GM23338 (cell line): ENCODE data around the gene RPS6KA5. TPM values are rescaled to one million over a fixed set of nuclear protein-coding genes. Genes with fewer than 3 reads are reported as not detected.
"Not testable (repeated sequence)": the region's sequence is repeated elsewhere in the genome, so short reads cannot be mapped to it uniquely, and the experiment has no call there.

Source experiments
- ATAC-seq: fragments of 200-7000 bp; cut with Tn5 transposase; 3 replicates; pipeline ENCODE4 v1.9.1; 2020
- DNase-seq: peaks from one replicate; pipeline ENCODE4 v3.0.0-alpha.2; 2015; ENCODE audit warnings: low spot score
- H2AFZ ChIP-seq: fragments of 200-600 bp; sonication (generic); 2 replicates; pipeline ENCODE4 v1.8.0; 2016; ENCODE audit warnings: antibody characterized with exemption, mild to moderate bottlenecking, moderate library complexity
- H3F3A ChIP-seq: fragments of 200-600 bp; sonication (generic); replicated peaks from 2 replicates; pipeline ENCODE4 v1.8.0; 2017; ENCODE audit warnings: antibody characterized with exemption, mixed run types, low read depth
- H3K27ac ChIP-seq: fragments of 200-600 bp; sonication (generic); 2 replicates; pipeline ENCODE4 v1.6.1; 2016; ENCODE audit warnings: low read depth
- H3K27me3 ChIP-seq: fragments of 200-600 bp; sonication (generic); 2 replicates; pipeline ENCODE4 v1.8.0; 2016; ENCODE audit warnings: mild to moderate bottlenecking, mixed run types, moderate library complexity; ENCODE audit not compliant: insufficient read depth
- H3K36me3 ChIP-seq: fragments of 200-600 bp; sonication (generic); 2 replicates; pipeline ENCODE4 v1.8.0; 2016; ENCODE audit warnings: mild to moderate bottlenecking; ENCODE audit not compliant: insufficient read depth
- H3K4me1 ChIP-seq: fragments of 200-600 bp; sonication (generic); 2 replicates; pipeline ENCODE4 v1.8.0; 2016; ENCODE audit warnings: mild to moderate bottlenecking, moderate library complexity; ENCODE audit not compliant: insufficient read depth
- H3K4me2 ChIP-seq: fragments of 200-600 bp; sonication (generic); 2 replicates; pipeline ENCODE4 v1.7.1; 2017; ENCODE audit warnings: mixed run types
- H3K4me3 ChIP-seq: fragments of 200-600 bp; sonication (generic); 2 replicates; pipeline ENCODE4 v1.6.1; 2016; ENCODE audit warnings: mixed run types
- H3K79me2 ChIP-seq: fragments of 200-600 bp; sonication (generic); replicated peaks from 2 replicates; pipeline ENCODE4 v1.8.0; 2017; ENCODE audit warnings: mild to moderate bottlenecking; ENCODE audit not compliant: insufficient read depth
- H3K9me2 ChIP-seq: fragments of 200-600 bp; sonication (generic); 2 replicates; pipeline ENCODE4 v1.8.0; 2017; ENCODE audit not compliant: insufficient read depth
- H4K20me1 ChIP-seq: fragments of 200-600 bp; sonication (generic); replicated peaks from 2 replicates; pipeline ENCODE4 v1.8.0; 2017; ENCODE audit warnings: mild to moderate bottlenecking; ENCODE audit not compliant: insufficient read depth
- H3K27ac Mint-ChIP-seq: 2 replicates; pipeline ENCODE4 v1.8.0; 2020; ENCODE audit warnings: inconsistent platforms, mild to moderate bottlenecking, moderate library complexity, mixed read lengths
- H3K27me3 Mint-ChIP-seq: 3 replicates; pipeline ENCODE4 v1.8.0; 2022; ENCODE audit warnings: low read depth, mild to moderate bottlenecking, moderate library complexity, mixed read lengths, inconsistent platforms; ENCODE audit not compliant: insufficient read depth, poor library complexity
- H3K36me3 Mint-ChIP-seq: 3 replicates; pipeline ENCODE4 v1.8.0; 2021; ENCODE audit warnings: low read depth, mild to moderate bottlenecking, inconsistent platforms, moderate library complexity, mixed read lengths
- H3K4me1 Mint-ChIP-seq: 3 replicates; pipeline ENCODE4 v1.8.0; 2020; ENCODE audit warnings: mild to moderate bottlenecking, inconsistent platforms, mixed read lengths
- H3K4me3 Mint-ChIP-seq: 3 replicates; pipeline ENCODE4 v1.8.0; 2021; ENCODE audit warnings: moderate library complexity, mild to moderate bottlenecking, inconsistent platforms, mixed read lengths
- H3K9me3 Mint-ChIP-seq: 3 replicates; pipeline ENCODE4 v1.8.0; 2020; ENCODE audit warnings: moderate library complexity, mild to moderate bottlenecking, inconsistent platforms, mixed read lengths
- ETS1 ChIP-seq: IDR thresholded peaks from 2 replicates; pipeline ENCODE4 v1.6.1; 2016; ENCODE audit warnings: antibody characterized with exemption
- ZNF331 ChIP-seq: fragments of 250-450 bp; sonication (Bioruptor Pico); IDR thresholded peaks from 2 replicates; pipeline ENCODE4 v1.5.0; 2020; ENCODE audit warnings: low read depth, mild to moderate bottlenecking, moderate library complexity
- ZNF462 ChIP-seq: fragments of 250-450 bp; sonication (Bioruptor Pico); IDR thresholded peaks from 2 replicates; pipeline ENCODE4 v1.5.0; 2020; ENCODE audit warnings: mild to moderate bottlenecking, moderate library complexity
- polyA plus RNA-seq: library from polyadenylated mRNA; unstranded; fragments of >200 nt; fragmentation: Nextera tagmentation; extraction: Ambion mirVana; gene quantifications from 2 replicates; pipeline ENCODE4 v1.2.1, GENCODE V29; 2016
- total RNA-seq: library from RNA; depleted of rRNA; stranded (reverse); fragments of >200 nt; shearing (Covaris generic); gene quantifications from 2 replicates; pipeline ENCODE4 v1.2.3, GENCODE V29; 2014

RPS6KA5 gene
- total and polyA plus RNA-seq, 2 experiments from 2014 or later: 2.1 to 2.4 TPM

- Histone ChIP-seq H2AFZ (no peak overlapping the region), H3K27ac (no peak overlapping the region), H4K20me1 (no peaks in the 10 kb centered on the region), H3K27me3 (no peaks in the 10 kb centered on the region), H3K9me2 (no peaks in the 10 kb centered on the region), H3K36me3 (no peaks in the 10 kb centered on the region), H3K4me3 (no peak overlapping the region), H3K4me1 (no peaks in the 10 kb centered on the region), H3F3A (no peaks in the 10 kb centered on the region), H3K79me2 (no peaks in the 10 kb centered on the region), H3K4me2 (no peak overlapping the region)
- no peak for ATAC-seq
- Mint-ChIP-seq H3K27ac (no peak overlapping the region), H3K4me3 (no peak overlapping the region), H3K9me3 (peaks cover 29% of the 10 kb centered on the region), H3K4me1 (no peaks in the 10 kb centered on the region), H3K36me3 (peaks cover 10% of the 10 kb centered on the region; the same call in 1 of the 3 replicates), H3K27me3 (no peaks in the 10 kb centered on the region)
- DNase-seq: no peak
- TF ChIP-seq ZNF462 (CRISPR knock-in tag) (no peak), ZNF331 (CRISPR knock-in tag) (no peak), ETS1 (no peak)
Observed at GRCh38 chr14:90956273-90956672, 104.2 kb downstream of the RPS6KA5 start.

- H3K4me2 ChIP-seq, H3K4me1 ChIP-seq, H3K27me3 ChIP-seq, ATAC-seq, H3K4me3 ChIP-seq, H4K20me1 ChIP-seq, DNase-seq, H3K27me3 Mint-ChIP-seq, H3K4me3 Mint-ChIP-seq, H3K79me2 ChIP-seq, H3K27ac Mint-ChIP-seq, H3K4me1 Mint-ChIP-seq, H3K27ac ChIP-seq, H3F3A ChIP-seq, H2AFZ ChIP-seq, H3K9me2 ChIP-seq, H3K36me3 ChIP-seq: not testable (repeated sequence)
- Mint-ChIP-seq H3K36me3 (peaks cover 10% of the 10 kb centered on the region; the same call in 1 of the 3 replicates), H3K9me3 (peaks cover 29% of the 10 kb centered on the region)
Observed at GRCh38 chr14:90953643-90954042, 106.8 kb downstream of the RPS6KA5 start.
